Smooth muscle cell (in vitro differentiated cells): ENCODE data around the gene IDUA. TPM values are rescaled to one million over a fixed set of nuclear protein-coding genes. Genes with fewer than 3 reads are reported as not detected.

Source experiments
- DNase-seq: peaks from one replicate; lab custom pipeline; 2025; ENCODE audit not compliant: unreplicated experiment; lab: John Stamatoyannopoulos, UW
- H2AFZ ChIP-seq: fragments of 200-600 bp; sonication (generic); 2 replicates; pipeline ENCODE4 v1.6.0; 2016; ENCODE audit warnings: antibody characterized with exemption, low read depth, mild to moderate bottlenecking
- H3F3A ChIP-seq: fragments of 200-600 bp; sonication (generic); 2 replicates; pipeline ENCODE4 v1.6.0; 2017; ENCODE audit warnings: antibody characterized with exemption, low read depth
- H3K27ac ChIP-seq: fragments of 200-600 bp; sonication (generic); 2 replicates; pipeline ENCODE4 v1.5.1; 2016; ENCODE audit warnings: low read depth, mild to moderate bottlenecking
- H3K27me3 ChIP-seq: fragments of 200-600 bp; sonication (generic); 2 replicates; pipeline ENCODE4 v1.6.1; 2016; ENCODE audit warnings: low read depth, mild to moderate bottlenecking
- H3K36me3 ChIP-seq: fragments of 200-600 bp; sonication (generic); 2 replicates; pipeline ENCODE4 v1.5.1; 2016; ENCODE audit warnings: low read depth
- H3K4me1 ChIP-seq: fragments of 200-600 bp; sonication (generic); 2 replicates; pipeline ENCODE4 v1.5.1; 2016; ENCODE audit warnings: low read depth
- H3K4me2 ChIP-seq: fragments of 200-600 bp; sonication (generic); 2 replicates; pipeline ENCODE4 v1.6.0; 2016; ENCODE audit warnings: mild to moderate bottlenecking
- H3K4me3 ChIP-seq: fragments of 200-600 bp; sonication (generic); 2 replicates; pipeline ENCODE4 v1.5.1; 2016; ENCODE audit warnings: mild to moderate bottlenecking
- H3K79me2 ChIP-seq: fragments of 200-600 bp; sonication (generic); 2 replicates; pipeline ENCODE4 v1.6.0; 2016; ENCODE audit warnings: low read depth, mild to moderate bottlenecking
- H3K9ac ChIP-seq: fragments of 200-600 bp; sonication (generic); 2 replicates; pipeline ENCODE4 v1.6.0; 2016; ENCODE audit warnings: low read depth
- H3K9me3 ChIP-seq: fragments of 200-600 bp; sonication (generic); replicated peaks from 2 replicates; pipeline ENCODE4 v1.5.1; 2016; ENCODE audit warnings: low read depth
- H4K20me1 ChIP-seq: fragments of 200-600 bp; sonication (generic); 2 replicates; pipeline ENCODE4 v1.6.0; 2016; ENCODE audit warnings: low read depth
- WGBS: methylation state at CpG from one replicate; pipeline ENCODE4 v1.1.7; 2016; ENCODE audit warnings: low lambda C conversion rate; 5-methylcytosine and 5-hydroxymethylcytosine counted together
- polyA plus RNA-seq: library from polyadenylated mRNA; unstranded; fragments of >200 nt; fragmentation: Nextera tagmentation; extraction: Ambion mirVana; gene quantifications from 2 replicates; pipeline ENCODE4 v1.2.1, GENCODE V29; 2016
- total RNA-seq: library from RNA; depleted of rRNA; stranded (reverse); fragments of >200 nt; gene quantifications from 2 replicates; pipeline ENCODE4 v1.2.3, GENCODE V29; 2014
- TF ChIP-seq, protein P1 (sequence below): fragments of 200-600 bp; sonication (generic); IDR thresholded peaks from 2 replicates; pipeline ENCODE4 v1.5.1; 2017; ENCODE audit warnings: borderline replicate concordance, mild to moderate bottlenecking, antibody characterized with exemption; ENCODE audit not compliant: insufficient read depth, poor library complexity, severe bottlenecking

The IDUA gene
- total and polyA plus RNA-seq, 2 experiments from 2014 or later, result 6.3 to 49.9 TPM

DNA sequence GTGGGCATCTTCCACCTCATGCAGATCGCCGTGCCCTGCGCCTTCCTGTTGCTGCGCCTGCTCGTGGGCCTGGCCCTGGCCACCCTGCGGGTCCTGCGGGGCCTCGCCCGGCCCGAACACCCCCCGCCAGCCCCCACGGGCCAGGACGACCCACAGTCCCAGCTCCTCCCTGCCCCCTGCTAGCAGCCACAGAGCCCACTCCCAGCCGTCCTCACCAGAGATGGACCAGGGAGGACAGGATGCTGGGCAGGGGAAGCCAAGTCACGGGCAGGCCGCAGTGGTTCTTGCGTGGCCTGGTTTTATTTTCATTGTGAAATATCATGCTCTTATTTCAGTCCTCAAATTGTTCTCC lies 28.6 kb upstream of the IDUA start:
- Histone ChIP-seq H3K36me3 (no peaks in the 10 kb centered on the region), H3K27ac (no peak overlapping the region), H3K4me1 (no peaks in the 10 kb centered on the region), H3F3A (no peaks in the 10 kb centered on the region), H2AFZ (no peak overlapping the region), H3K9ac (no peak overlapping the region), H3K4me2 (no peak overlapping the region), H4K20me1 (no peaks in the 10 kb centered on the region), H3K79me2 (no peaks in the 10 kb centered on the region), H3K27me3 (no peaks in the 10 kb centered on the region), H3K4me3 (no peak overlapping the region), H3K9me3 (no peaks in the 10 kb centered on the region)
- 97% methylated on average over 17 of the region's 17 CpGs for WGBS
- TF ChIP-seq, protein P1, sequence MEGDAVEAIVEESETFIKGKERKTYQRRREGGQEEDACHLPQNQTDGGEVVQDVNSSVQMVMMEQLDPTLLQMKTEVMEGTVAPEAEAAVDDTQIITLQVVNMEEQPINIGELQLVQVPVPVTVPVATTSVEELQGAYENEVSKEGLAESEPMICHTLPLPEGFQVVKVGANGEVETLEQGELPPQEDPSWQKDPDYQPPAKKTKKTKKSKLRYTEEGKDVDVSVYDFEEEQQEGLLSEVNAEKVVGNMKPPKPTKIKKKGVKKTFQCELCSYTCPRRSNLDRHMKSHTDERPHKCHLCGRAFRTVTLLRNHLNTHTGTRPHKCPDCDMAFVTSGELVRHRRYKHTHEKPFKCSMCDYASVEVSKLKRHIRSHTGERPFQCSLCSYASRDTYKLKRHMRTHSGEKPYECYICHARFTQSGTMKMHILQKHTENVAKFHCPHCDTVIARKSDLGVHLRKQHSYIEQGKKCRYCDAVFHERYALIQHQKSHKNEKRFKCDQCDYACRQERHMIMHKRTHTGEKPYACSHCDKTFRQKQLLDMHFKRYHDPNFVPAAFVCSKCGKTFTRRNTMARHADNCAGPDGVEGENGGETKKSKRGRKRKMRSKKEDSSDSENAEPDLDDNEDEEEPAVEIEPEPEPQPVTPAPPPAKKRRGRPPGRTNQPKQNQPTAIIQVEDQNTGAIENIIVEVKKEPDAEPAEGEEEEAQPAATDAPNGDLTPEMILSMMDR, result no peak
- no peak for DNase-seq

DNA sequence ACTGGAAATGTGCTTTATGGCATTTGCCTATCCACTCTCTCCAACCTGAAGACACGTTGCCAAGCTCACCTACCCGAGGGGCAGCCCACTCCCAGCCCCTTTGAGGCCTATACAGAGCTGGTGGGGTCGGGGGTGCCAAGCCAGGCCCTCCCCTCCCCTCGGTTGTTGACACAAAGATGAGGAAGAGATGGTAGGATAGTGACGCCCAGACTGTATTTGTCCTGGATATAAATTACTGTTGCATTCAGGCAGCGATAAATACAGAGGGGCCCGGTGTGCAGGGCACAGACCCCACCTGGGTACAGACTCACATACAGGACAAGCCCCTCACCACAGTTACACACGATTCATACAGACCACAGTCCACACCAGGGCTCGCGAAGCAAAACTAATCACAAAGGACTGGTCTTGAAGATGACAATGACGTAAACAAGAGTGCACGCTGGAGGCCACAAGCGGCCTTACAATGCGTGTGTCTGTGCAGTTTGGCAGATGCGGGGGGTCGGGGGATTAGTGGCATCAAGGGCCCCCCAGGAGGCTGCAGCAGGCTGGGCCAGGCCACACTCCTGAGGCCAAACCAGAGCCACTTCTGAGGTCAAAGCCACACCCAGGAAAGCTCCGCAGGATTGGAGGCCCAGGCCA lies 28.0 kb upstream of the IDUA start:
- no peaks in the 10 kb centered on the region for H3K36me3 ChIP-seq
- no peaks in the 10 kb centered on the region for H3K79me2 ChIP-seq
- WGBS, result 90% methylated on average over 17 of the region's 17 CpGs
- no peak overlapping the region for H3K9ac ChIP-seq
- H2AFZ ChIP-seq, result no peak overlapping the region
- H4K20me1 ChIP-seq, result no peaks in the 10 kb centered on the region
- no peaks in the 10 kb centered on the region for H3K27me3 ChIP-seq
- H3K4me1 ChIP-seq, result no peaks in the 10 kb centered on the region
- H3K4me3 ChIP-seq, result no peak overlapping the region
- H3K9me3 ChIP-seq, result no peaks in the 10 kb centered on the region
- H3K27ac ChIP-seq, result no peak overlapping the region
- DNase-seq, result no peak
- no peak overlapping the region for H3K4me2 ChIP-seq
- no peaks in the 10 kb centered on the region for H3F3A ChIP-seq
- TF ChIP-seq, protein P1, result no peak

DNA sequence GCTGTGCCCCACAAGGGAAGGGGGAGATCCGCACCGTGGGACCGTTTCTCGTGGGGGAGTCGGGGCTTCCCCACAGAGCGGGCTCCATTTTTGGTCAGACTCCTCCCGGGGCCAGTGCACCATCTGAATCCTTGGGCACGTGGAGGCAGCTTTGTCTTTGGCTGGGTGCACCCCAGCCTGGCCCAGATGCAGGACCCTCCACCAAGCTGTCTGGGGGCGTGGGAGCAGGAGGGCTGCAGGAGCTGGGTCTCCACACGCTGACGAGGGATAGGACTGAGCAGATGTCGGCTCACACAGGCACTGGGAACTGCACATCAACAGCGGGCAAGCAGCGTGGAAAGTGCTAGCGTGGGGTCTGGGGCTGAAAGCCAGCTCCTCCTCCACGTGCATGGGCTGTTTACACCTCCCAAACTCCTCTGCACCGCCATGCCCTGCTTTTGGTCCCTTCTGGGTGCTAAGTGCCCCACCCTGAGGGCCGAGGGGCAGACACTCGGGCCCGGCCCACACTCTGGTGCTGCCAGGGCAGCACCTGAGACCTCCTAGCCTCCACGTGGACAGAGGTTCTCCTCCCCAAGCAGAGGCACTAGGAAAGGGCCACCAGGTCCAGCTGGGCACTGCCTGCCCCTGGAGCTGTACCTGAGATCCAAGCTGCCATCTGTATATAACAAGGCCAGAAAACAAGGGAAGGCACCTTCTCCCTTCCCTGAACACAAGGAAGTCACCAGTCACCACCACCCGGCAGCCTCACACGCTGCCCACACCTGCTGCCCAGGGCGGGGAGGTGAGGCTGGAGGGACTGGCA lies 27.3 kb upstream of the IDUA start:
- no peak overlapping the region for H3K4me3 ChIP-seq
- TF ChIP-seq, protein P1, result no peak
- no peaks in the 10 kb centered on the region for H3K36me3 ChIP-seq
- H4K20me1 ChIP-seq, result no peaks in the 10 kb centered on the region
- H2AFZ ChIP-seq, result no peak overlapping the region
- no peak for DNase-seq
- no peak overlapping the region for H3K4me2 ChIP-seq
- no peaks in the 10 kb centered on the region for H3K27me3 ChIP-seq
- 94% methylated on average over 24 of the region's 24 CpGs for WGBS
- no peaks in the 10 kb centered on the region for H3F3A ChIP-seq
- no peak overlapping the region for H3K9ac ChIP-seq
- no peak overlapping the region for H3K27ac ChIP-seq
- no peaks in the 10 kb centered on the region for H3K4me1 ChIP-seq
- no peaks in the 10 kb centered on the region for H3K9me3 ChIP-seq
- no peaks in the 10 kb centered on the region for H3K79me2 ChIP-seq

DNA sequence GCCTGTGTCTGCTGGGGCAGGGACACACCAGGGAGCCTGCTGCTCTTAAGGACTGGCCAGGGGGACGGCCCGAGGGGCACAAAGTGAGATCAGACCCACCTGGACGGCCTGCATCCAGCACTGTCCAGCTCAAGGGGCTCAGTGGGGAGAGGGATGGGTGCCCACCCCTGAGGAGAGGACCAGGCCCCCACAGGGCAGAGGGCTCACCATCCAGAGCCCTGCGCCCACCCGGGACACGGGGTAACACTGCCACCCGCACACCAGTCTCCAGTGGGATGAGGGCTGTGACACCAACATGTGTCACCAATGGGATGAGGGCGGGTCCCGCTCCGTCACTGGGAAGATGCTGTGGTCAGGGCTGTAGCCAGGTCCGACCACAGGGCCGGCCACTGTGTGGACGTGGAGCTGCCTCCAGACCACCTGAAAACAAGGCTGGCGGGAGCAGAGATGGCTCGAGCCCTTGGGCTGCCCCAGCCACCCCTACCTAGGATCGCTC lies 26.7 kb upstream of the IDUA start:
- Histone ChIP-seq H4K20me1 (no peaks in the 10 kb centered on the region), H3K4me1 (no peaks in the 10 kb centered on the region), H3F3A (no peaks in the 10 kb centered on the region), H3K36me3 (no peaks in the 10 kb centered on the region), H3K4me3 (no peak overlapping the region), H3K27ac (no peak overlapping the region), H3K4me2 (no peak overlapping the region), H3K9me3 (no peaks in the 10 kb centered on the region), H3K79me2 (no peaks in the 10 kb centered on the region), H3K27me3 (no peaks in the 10 kb centered on the region), H2AFZ (no peak overlapping the region), H3K9ac (no peak overlapping the region)
- no peak for DNase-seq
- TF ChIP-seq, protein P1, result no peak
- WGBS, result 93% methylated on average over 16 of the region's 16 CpGs
